HCT116 (cell line): ENCODE measurements around the gene ALG8. TPM values are rescaled to one million over a fixed set of nuclear protein-coding genes. Genes with fewer than 3 reads are reported as not detected.

Source experiments
- ATAC-seq: fragments of 200-7000 bp; cut with Tn5 transposase; 2 replicates; pipeline ENCODE4 v1.9.1; 2020; ENCODE audit warnings: mild to moderate bottlenecking, moderate library complexity
- BruUV-seq: library from RNA; stranded (reverse); fragments of 400-500 nt; replicated peaks from 2 replicates; lab custom pipeline; 2021; lab: Mats Ljungman, UMichigan
- CTCF ChIA-PET: fragments of 300-600 bp; sonication (Branson Sonifier 250); formaldehyde crosslinking; loops from one replicate; lab custom pipeline; 2021; ENCODE audit warnings: antibody characterized with exemption; lab: Charles Lee
- POLR2A ChIA-PET: fragments of 300-600, 350-600 bp; sonication (Branson Sonifier 250); formaldehyde crosslinking; loops from one replicate; lab custom pipeline; 2021; ENCODE audit warnings: antibody characterized with exemption; lab: Charles Lee
- RAD21 ChIA-PET, 2 experiments: fragments of 300-600 bp; sonication (Branson Sonifier 250); formaldehyde crosslinking; loops; one replicate each; lab custom pipeline; 2023; ENCODE audit warnings: low total read pairs in 2 of 2; ENCODE audit not compliant: uncharacterized antibody in 2 of 2, unreplicated experiment in 2 of 2, low non-redundant PET in 1 of 2; lab: Charles Lee
- DNase-seq: peaks from one replicate; pipeline ENCODE4 v3.0.0-alpha.2; 2010; ENCODE audit warnings: low read depth, low spot score
- H2AFZ ChIP-seq: fragments of 200-600 bp; shearing (Covaris generic), sonication (generic); 2 replicates; pipeline ENCODE4 v1.6.1; 2017; ENCODE audit warnings: low read depth, mixed run types, mixed read lengths, antibody characterized with exemption, low read length; ENCODE audit not compliant: poor library complexity, severe bottlenecking
- H3K27ac ChIP-seq: 2 replicates; pipeline ENCODE4 v1.5.1; 2012; ENCODE audit warnings: low read depth, low read length
- H3K27me3 ChIP-seq: fragments of 200-600 bp; sonication (generic); 2 replicates; pipeline ENCODE4 v1.6.1; 2016; ENCODE audit warnings: mixed run types, low read length, mixed read lengths; ENCODE audit not compliant: insufficient read depth
- H3K36me3 ChIP-seq, 2 experiments: fragments of 200-500 bp in 1 of 2; fragments of 200-600 bp in 1 of 2; sonication (Bioruptor generic) in 1 of 2; sonication (generic) in 1 of 2; 2 replicates each; pipeline versions ENCODE4 v1.5.1 to v1.6.1; 2014 to 2016; ENCODE audit warnings: low read length in 2 of 2, inconsistent platforms in 1 of 2, mixed read lengths in 1 of 2, mixed run types in 1 of 2; ENCODE audit not compliant: insufficient read depth in 2 of 2, control insufficient read depth in 1 of 2
- H3K4me1 ChIP-seq, 2 experiments: fragments of 200-600 bp in 1 of 2; sonication (generic) in 1 of 2; 2 replicates each; pipeline versions ENCODE4 v1.5.1 to v1.6.1; 2012 to 2017; ENCODE audit warnings: low read length in 2 of 2, inconsistent platforms in 1 of 2, mild to moderate bottlenecking in 1 of 2, mixed read lengths in 1 of 2, mixed run types in 1 of 2, moderate library complexity in 1 of 2; ENCODE audit not compliant: insufficient read depth in 2 of 2, control insufficient read depth in 1 of 2
- H3K4me2 ChIP-seq: fragments of 200-600 bp; sonication (generic); 2 replicates; pipeline ENCODE4 v1.6.1; 2017; ENCODE audit warnings: mixed run types, low read length, mixed read lengths
- H3K4me3 ChIP-seq, 2 experiments: fragments of 200-600 bp in 1 of 2; sonication (generic) in 1 of 2; replicated peaks in 1 of 2; 2 replicates each; pipeline ENCODE4 v1.5.1; 2011 to 2016; ENCODE audit warnings: low read length in 2 of 2, control low read depth in 1 of 2, low read depth in 1 of 2, mild to moderate bottlenecking in 1 of 2, mixed read lengths in 1 of 2, mixed run types in 1 of 2
- H3K79me2 ChIP-seq: fragments of 200-600 bp; sonication (generic); 2 replicates; pipeline ENCODE4 v1.6.1; 2017; ENCODE audit warnings: mild to moderate bottlenecking, mixed run types, low read length, moderate library complexity, mixed read lengths; ENCODE audit not compliant: insufficient read depth
- H3K9ac ChIP-seq: fragments of 200-600 bp; sonication (generic); 2 replicates; pipeline ENCODE4 v1.6.1; 2016; ENCODE audit warnings: low read length, mixed read lengths
- H3K9me2 ChIP-seq: fragments of 200-600 bp; sonication (generic), shearing (Covaris generic); 2 replicates; pipeline ENCODE4 v1.6.1; 2017; ENCODE audit warnings: mixed run types, mild to moderate bottlenecking, moderate library complexity; ENCODE audit not compliant: insufficient read depth
- H3K9me3 ChIP-seq, 2 experiments: fragments of 200-500 bp in 1 of 2; fragments of 200-600 bp in 1 of 2; sonication (Bioruptor generic) in 1 of 2; sonication (generic) in 1 of 2; 2 replicates each; pipeline ENCODE4 v1.6.1; 2014 to 2017; ENCODE audit warnings: low read length in 2 of 2, mixed read lengths in 2 of 2, inconsistent platforms in 1 of 2, low read depth in 1 of 2, mild to moderate bottlenecking in 1 of 2, mixed run types in 1 of 2, moderate library complexity in 1 of 2; ENCODE audit not compliant: control insufficient read depth in 1 of 2, insufficient read depth in 1 of 2
- H4K20me1 ChIP-seq: fragments of 200-600 bp; sonication (generic), shearing (Covaris generic); 2 replicates; pipeline ENCODE4 v1.6.1; 2017; ENCODE audit warnings: mixed run types, mild to moderate bottlenecking, moderate library complexity; ENCODE audit not compliant: insufficient read depth
- CEBPB ChIP-seq: IDR thresholded peaks from 2 replicates; pipeline ENCODE4 v1.6.1; 2012; ENCODE audit warnings: low read depth
- EGR1 ChIP-seq: IDR thresholded peaks from 2 replicates; pipeline ENCODE4 v1.6.1; 2012; ENCODE audit warnings: low read depth
- JUND ChIP-seq: IDR thresholded peaks from 2 replicates; pipeline ENCODE4 v1.6.1; 2012
- RAD21 ChIP-seq: IDR thresholded peaks from 2 replicates; pipeline ENCODE4 v1.6.1; 2012; ENCODE audit warnings: low read depth, mild to moderate bottlenecking
- YY1 ChIP-seq: IDR thresholded peaks from 2 replicates; pipeline ENCODE4 v1.6.1; 2011; ENCODE audit warnings: low read length, low read depth, moderate library complexity, mild to moderate bottlenecking; ENCODE audit not compliant: insufficient replicate concordance; ENCODE audit errors: extremely low read depth
- intact Hi-C: fragments of 100-400 bp; cut with micrococcal nuclease; formaldehyde crosslinking; loops from 2 replicates; pipeline ENCODE4 v1.10.0; 2022
- total RNA-seq: library from RNA; stranded (reverse); gene quantifications from one replicate; pipeline ENCODE4 v1.2.1, GENCODE V29; 2021; ENCODE audit not compliant: unreplicated experiment
- TF ChIP-seq, protein P1 (sequence below): IDR thresholded peaks from 2 replicates; pipeline ENCODE4 v1.6.1; 2011; ENCODE audit warnings: mild to moderate bottlenecking, low read length, moderate library complexity; ENCODE audit not compliant: insufficient replicate concordance; ENCODE audit errors: extremely low read depth

ALG8 gene
- total RNA-seq, 1 experiment from 2014 or later, result 50.1 TPM

DNA sequence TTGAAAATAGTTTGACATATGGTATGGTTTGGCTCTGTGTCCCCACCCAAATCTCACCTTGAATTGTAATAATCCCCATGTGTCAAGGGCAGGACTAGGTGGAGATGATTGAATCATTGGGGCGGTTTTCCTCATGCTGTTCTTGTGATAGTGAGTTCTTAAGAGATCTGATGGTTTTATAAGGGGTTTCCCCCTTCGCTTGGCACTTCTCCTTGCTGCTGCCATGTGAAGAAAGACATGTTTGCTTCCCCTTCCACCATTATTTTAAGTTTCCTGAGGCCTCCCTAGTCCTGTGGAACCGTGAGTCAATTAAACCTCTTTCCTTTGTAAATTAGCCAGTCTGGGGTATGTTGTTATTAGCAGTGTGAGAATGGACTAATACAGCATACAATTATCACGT is 41.3 kb upstream of the ALG8 start:
- Histone ChIP-seq H3K36me3 (no peaks in the 10 kb centered on the region), H3K4me3 (no peak overlapping the region), H3K27ac (no peak overlapping the region), H4K20me1 (no peaks in the 10 kb centered on the region), H2AFZ (no peak overlapping the region), H3K9me2 (no peaks in the 10 kb centered on the region), H3K4me2 (no peak overlapping the region), H3K9ac (no peak overlapping the region), H3K27me3 (no peaks in the 10 kb centered on the region), H3K4me1 (peaks cover under 1 to 16% of the 10 kb centered on the region in 2 experiments; a peak in 3 of 4 replicates), H3K79me2 (no peaks in the 10 kb centered on the region), H3K9me3 (no peaks in the 10 kb centered on the region)
- no peak for ATAC-seq
- no TSS peak for BruUV-seq
- ChIA-PET POLR2A (no interaction called here), CTCF (no interaction called here), RAD21 (no interaction called here)
- no peak for DNase-seq
- TF ChIP-seq YY1, result no peak
- TF ChIP-seq RAD21, result no peak
- intact Hi-C loops, result no loop called here

DNA sequence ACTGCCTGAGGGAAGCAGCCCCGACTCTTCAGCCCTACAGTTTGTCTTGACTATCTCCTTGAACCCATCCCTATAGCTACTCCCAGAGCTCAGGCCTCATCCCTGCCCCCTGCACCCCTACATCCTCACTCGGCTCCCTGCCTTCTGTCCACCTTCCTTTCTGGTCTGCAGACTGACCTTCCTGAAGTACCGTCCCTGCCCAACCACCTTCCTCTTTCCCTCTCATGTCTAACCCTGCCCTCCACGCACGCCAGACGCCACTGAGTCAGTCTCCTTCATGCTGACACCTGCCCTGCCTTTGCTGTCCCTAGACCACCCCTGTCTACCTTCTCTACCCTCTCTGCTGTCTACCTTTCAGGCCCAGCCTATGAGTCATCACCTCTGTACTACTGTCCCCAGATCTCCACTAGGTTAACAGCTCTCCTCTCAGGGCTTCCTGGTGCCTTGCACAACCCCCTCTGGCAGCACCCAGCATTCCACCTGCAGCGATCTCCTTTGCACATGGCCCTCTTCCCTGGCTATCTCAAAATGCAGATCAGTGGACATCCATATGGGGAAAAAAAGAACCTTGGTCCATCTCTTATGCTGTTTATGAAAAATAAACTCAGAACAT is 40.1 kb upstream of the ALG8 start:
- intact Hi-C loops, result no loop called here
- CTCF ChIA-PET, result no interaction called here
- TF ChIP-seq, protein P1, sequence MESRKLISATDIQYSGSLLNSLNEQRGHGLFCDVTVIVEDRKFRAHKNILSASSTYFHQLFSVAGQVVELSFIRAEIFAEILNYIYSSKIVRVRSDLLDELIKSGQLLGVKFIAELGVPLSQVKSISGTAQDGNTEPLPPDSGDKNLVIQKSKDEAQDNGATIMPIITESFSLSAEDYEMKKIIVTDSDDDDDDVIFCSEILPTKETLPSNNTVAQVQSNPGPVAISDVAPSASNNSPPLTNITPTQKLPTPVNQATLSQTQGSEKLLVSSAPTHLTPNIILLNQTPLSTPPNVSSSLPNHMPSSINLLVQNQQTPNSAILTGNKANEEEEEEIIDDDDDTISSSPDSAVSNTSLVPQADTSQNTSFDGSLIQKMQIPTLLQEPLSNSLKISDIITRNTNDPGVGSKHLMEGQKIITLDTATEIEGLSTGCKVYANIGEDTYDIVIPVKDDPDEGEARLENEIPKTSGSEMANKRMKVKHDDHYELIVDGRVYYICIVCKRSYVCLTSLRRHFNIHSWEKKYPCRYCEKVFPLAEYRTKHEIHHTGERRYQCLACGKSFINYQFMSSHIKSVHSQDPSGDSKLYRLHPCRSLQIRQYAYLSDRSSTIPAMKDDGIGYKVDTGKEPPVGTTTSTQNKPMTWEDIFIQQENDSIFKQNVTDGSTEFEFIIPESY, result no peak
- TF ChIP-seq CEBPB (no peak), JUND (no peak), EGR1 (no peak)
- no TSS peak for BruUV-seq
- H4K20me1 ChIP-seq, result no peaks in the 10 kb centered on the region
- no peaks in the 10 kb centered on the region for H3K27me3 ChIP-seq
- ATAC-seq (peak; percentile 69), DNase-seq (no peak)
- no peaks in the 10 kb centered on the region for H3K79me2 ChIP-seq
- H3K27ac ChIP-seq, result no peak overlapping the region
- no peak overlapping the region for H3K4me3 ChIP-seq
- H3K4me2 ChIP-seq, result no peak overlapping the region
- no peak overlapping the region for H2AFZ ChIP-seq
- H3K9ac ChIP-seq, result no peak overlapping the region
- POLR2A ChIA-PET, result no interaction called here
- no peaks in the 10 kb centered on the region for H3K9me2 ChIP-seq
- peaks cover 0 to 8% of the 10 kb centered on the region in 2 experiments; a peak in 1 of 4 replicates for H3K4me1 ChIP-seq
- no peaks in the 10 kb centered on the region for H3K36me3 ChIP-seq
- RAD21 ChIA-PET, result no interaction called here
- no peaks in the 10 kb centered on the region for H3K9me3 ChIP-seq
